ENCODE measurements around the gene ACTMAP.
"Not testable (repeated sequence)": the region's sequence is repeated elsewhere in the genome, so short reads cannot be mapped to it uniquely, and the experiment has no call there.

The ACTMAP gene

GRCh38 chr19:40775632-40776022 is 25.4 kb upstream of the ACTMAP start:
- DNase-seq (ENCODE audit: low read depth): no peak
- TF ChIP-seq, protein P1, sequence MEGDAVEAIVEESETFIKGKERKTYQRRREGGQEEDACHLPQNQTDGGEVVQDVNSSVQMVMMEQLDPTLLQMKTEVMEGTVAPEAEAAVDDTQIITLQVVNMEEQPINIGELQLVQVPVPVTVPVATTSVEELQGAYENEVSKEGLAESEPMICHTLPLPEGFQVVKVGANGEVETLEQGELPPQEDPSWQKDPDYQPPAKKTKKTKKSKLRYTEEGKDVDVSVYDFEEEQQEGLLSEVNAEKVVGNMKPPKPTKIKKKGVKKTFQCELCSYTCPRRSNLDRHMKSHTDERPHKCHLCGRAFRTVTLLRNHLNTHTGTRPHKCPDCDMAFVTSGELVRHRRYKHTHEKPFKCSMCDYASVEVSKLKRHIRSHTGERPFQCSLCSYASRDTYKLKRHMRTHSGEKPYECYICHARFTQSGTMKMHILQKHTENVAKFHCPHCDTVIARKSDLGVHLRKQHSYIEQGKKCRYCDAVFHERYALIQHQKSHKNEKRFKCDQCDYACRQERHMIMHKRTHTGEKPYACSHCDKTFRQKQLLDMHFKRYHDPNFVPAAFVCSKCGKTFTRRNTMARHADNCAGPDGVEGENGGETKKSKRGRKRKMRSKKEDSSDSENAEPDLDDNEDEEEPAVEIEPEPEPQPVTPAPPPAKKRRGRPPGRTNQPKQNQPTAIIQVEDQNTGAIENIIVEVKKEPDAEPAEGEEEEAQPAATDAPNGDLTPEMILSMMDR (conservative IDR thresholded peaks at IDR 0.05; ENCODE audit: low read depth, low read length): no peak
- no peak overlapping the region for H3K4me3 ChIP-seq (ENCODE audit: low read depth, low read length)

DNA sequence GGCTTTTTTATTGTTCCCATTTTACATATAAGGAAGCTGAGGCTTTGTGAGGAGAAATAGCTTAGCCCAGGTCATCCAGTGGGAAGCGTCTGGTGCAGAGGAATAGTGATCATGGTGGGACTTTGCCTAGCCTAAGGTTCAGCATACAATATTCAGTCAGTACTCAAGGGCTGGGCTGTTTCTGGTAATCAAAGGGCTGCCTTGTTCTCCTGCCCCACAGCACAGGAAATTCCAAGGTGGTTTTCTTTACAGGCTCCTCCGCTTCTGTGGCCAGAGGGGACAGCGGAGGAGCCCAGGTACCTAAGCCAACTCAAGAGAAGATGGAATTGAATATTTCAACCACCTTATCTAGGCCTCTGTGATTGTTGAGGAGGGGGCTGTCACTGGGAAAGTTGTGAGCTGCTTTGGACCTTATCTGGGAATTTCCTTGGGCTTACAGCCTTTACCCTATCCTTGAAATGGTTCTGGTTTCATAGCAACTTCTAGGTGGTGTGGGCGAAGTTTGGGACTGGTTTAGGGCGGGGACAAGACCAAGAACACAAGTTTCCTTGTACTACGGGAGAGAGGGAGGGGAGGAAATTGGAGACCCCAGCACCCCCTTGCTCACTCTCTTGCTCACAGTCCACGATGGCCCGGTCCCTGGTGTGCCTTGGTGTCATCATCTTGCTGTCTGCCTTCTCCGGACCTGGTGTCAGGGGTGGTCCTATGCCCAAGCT is 24.8 kb upstream of the ACTMAP start, which contains the start of gene MIA:
TSS of gene MIA (plus strand) at position 606 of the 716 bp plus-strand sequence. CDS start at position 628, 22 bp downstream.
- DNase-seq (ENCODE audit: low read depth): no peak
- TF ChIP-seq, protein P1 (conservative IDR thresholded peaks at IDR 0.05; ENCODE audit: low read depth, low read length): no peak
- no peak within 1 kb of the TSS for H3K4me3 ChIP-seq (ENCODE audit: low read depth, low read length)

- not testable (repeated sequence) for H3K4me3 ChIP-seq (ENCODE audit: low read depth, low read length); DNase-seq (ENCODE audit: low read depth)
Measured at GRCh38 chr19:40771101-40771862, 21.0 kb upstream of the ACTMAP start.

GRCh38 chr19:40768869-40769268 is 18.6 kb upstream of the ACTMAP start:
- no peak overlapping the region for H3K4me3 ChIP-seq (ENCODE audit: low read depth, low read length)
- TF ChIP-seq, protein P1 (conservative IDR thresholded peaks at IDR 0.05; ENCODE audit: low read depth, low read length): no peak
- no peak for DNase-seq (ENCODE audit: low read depth)

- not testable (repeated sequence) for DNase-seq (ENCODE audit: low read depth); H3K4me3 ChIP-seq (ENCODE audit: low read depth, low read length)
Measured at GRCh38 chr19:40766385-40766784, 16.1 kb upstream of the ACTMAP start.

DNA sequence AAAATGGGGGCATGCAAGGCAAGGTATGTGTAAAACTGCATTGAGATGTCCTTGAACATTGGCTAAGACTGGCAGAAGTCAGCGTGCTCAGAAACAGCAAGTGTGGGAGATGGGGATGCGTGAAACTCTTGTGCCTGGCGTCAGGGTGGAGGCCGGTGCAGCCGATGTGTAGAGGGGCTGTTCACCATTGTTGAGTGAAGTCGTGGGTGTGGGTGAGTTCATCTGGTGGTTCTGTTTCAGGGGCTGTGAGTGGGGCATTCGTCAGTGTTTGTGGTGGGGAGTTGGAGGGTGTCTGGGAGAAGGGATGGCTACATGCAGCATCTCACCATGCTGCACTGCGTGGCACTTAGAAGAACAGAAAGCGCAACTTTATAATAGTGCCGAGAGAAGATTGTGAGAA is 13.7 kb upstream of the ACTMAP start:
- no peak overlapping the region for H3K4me3 ChIP-seq (ENCODE audit: low read depth, low read length)
- no peak for DNase-seq (ENCODE audit: low read depth)
- TF ChIP-seq, protein P1 (conservative IDR thresholded peaks at IDR 0.05; ENCODE audit: low read depth, low read length): no peak

DNA sequence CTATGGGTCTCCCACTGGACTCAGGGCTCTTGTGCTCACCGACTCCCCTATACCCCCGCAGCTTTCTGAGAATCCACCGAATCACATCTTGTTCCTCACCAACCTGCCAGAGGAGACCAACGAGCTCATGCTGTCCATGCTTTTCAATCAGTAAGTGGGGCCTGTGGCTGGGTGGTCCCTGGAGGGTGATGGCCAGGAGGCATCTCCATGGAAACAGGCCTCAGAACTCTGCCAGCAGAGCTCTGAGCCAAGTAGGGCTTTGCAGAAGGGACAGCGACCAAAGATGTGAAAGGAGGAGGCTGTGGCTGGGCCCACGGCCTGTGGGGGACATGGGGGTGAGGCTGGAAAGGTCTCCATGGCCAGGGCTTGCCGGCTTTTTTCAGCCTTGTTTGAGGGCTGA is 13.2 kb upstream of the ACTMAP start:
- no peak overlapping the region for H3K4me3 ChIP-seq (ENCODE audit: low read depth, low read length)
- no peak for DNase-seq (ENCODE audit: low read depth)
- TF ChIP-seq, protein P1 (conservative IDR thresholded peaks at IDR 0.05; ENCODE audit: low read depth, low read length): no peak

Measured in choroid plexus epithelial cell (primary cell).